Measurements from ENCODE around the gene C22orf39. TPM values are rescaled to one million over a fixed set of nuclear protein-coding genes. Genes with fewer than 3 reads are reported as not detected.

The C22orf39 gene
- total RNA-seq, 1 donor from 2014 or later = 33.4 TPM

- H3K4me3 Mint-ChIP-seq = no peak overlapping the region
- no peaks in the 10 kb centered on the region for H3K9me3 Mint-ChIP-seq
- DNase-seq (ENCODE audit: low spot score in 2 of 2, unreplicated experiment in 2 of 2) = no peak
- H3K36me3 Mint-ChIP-seq = peaks cover 9% of the 10 kb centered on the region
- no peak for TF ChIP-seq CTCF (IDR thresholded peaks at IDR 0.05; ENCODE audit: unreplicated experiment)
- peaks cover 1% of the 10 kb centered on the region for H3K4me1 Mint-ChIP-seq
- no peaks in the 10 kb centered on the region for H3K27me3 Mint-ChIP-seq (ENCODE audit: low read depth)
- H3K27ac Mint-ChIP-seq = no peak overlapping the region
These were observed 46.6 kb upstream of the C22orf39 start for GRCh38 chr22:19494001-19494560.

- H3K9me3 Mint-ChIP-seq = no peaks in the 10 kb centered on the region
- no peak for TF ChIP-seq CTCF (IDR thresholded peaks at IDR 0.05; ENCODE audit: unreplicated experiment)
- no peak for DNase-seq (ENCODE audit: low spot score in 2 of 2, unreplicated experiment in 2 of 2)
- no peak overlapping the region for H3K4me3 Mint-ChIP-seq
- H3K27ac Mint-ChIP-seq = no peak overlapping the region
- peaks cover 1% of the 10 kb centered on the region for H3K4me1 Mint-ChIP-seq
- H3K36me3 Mint-ChIP-seq = peaks cover 9% of the 10 kb centered on the region
- no peaks in the 10 kb centered on the region for H3K27me3 Mint-ChIP-seq (ENCODE audit: low read depth)
These were observed 45.1 kb upstream of the C22orf39 start for GRCh38 chr22:19492504-19493174.

- H3K4me3 Mint-ChIP-seq = no peak overlapping the region
- no peaks in the 10 kb centered on the region for H3K4me1 Mint-ChIP-seq
These were observed 43.2 kb upstream of the C22orf39 start for GRCh38 chr22:19490628-19491230.

GRCh38 chr22:19488884-19489843 is 41.7 kb upstream of the C22orf39 start:
- H3K4me1 Mint-ChIP-seq = no peaks in the 10 kb centered on the region
- no peak overlapping the region for H3K27ac Mint-ChIP-seq
- TF ChIP-seq CTCF (IDR thresholded peaks at IDR 0.05; ENCODE audit: unreplicated experiment) = no peak
- H3K9me3 Mint-ChIP-seq = no peaks in the 10 kb centered on the region
- H3K4me3 Mint-ChIP-seq = no peak overlapping the region
- DNase-seq (ENCODE audit: low spot score in 2 of 2, unreplicated experiment in 2 of 2) = no peak
- H3K27me3 Mint-ChIP-seq (ENCODE audit: low read depth) = no peaks in the 10 kb centered on the region
- H3K36me3 Mint-ChIP-seq = peaks cover 2% of the 10 kb centered on the region

More at GRCh38 chr22:19490628-19491230, 43.2 kb upstream of the C22orf39 start:
- no peak for DNase-seq (ENCODE audit: low spot score in 2 of 2, unreplicated experiment in 2 of 2)
- Mint-ChIP-seq H3K27ac (no peak overlapping the region), H3K27me3 (ENCODE audit: low read depth) (no peaks in the 10 kb centered on the region), H3K36me3 (peaks cover 3% of the 10 kb centered on the region), H3K9me3 (no peaks in the 10 kb centered on the region)
- no peak for TF ChIP-seq CTCF (IDR thresholded peaks at IDR 0.05; ENCODE audit: unreplicated experiment)

GRCh38 chr22:19488285-19488684 is 40.8 kb upstream of the C22orf39 start:
- no peak for TF ChIP-seq CTCF (IDR thresholded peaks at IDR 0.05; ENCODE audit: unreplicated experiment)
- Mint-ChIP-seq H3K36me3 (peaks cover 2% of the 10 kb centered on the region), H3K4me3 (no peak overlapping the region), H3K4me1 (no peaks in the 10 kb centered on the region), H3K9me3 (no peaks in the 10 kb centered on the region), H3K27ac (no peak overlapping the region), H3K27me3 (ENCODE audit: low read depth) (no peaks in the 10 kb centered on the region)
- DNase-seq (ENCODE audit: low spot score in 2 of 2, unreplicated experiment in 2 of 2) = no peak

All from mesothelial cell of epicardium (in vitro differentiated cells).